Endothelial cell of umbilical vein (primary cell): Measurements from ENCODE around the gene AUTS2. TPM values are rescaled to one million over a fixed set of nuclear protein-coding genes. Genes with fewer than 3 reads are reported as not detected.

Experiments
- BruUV-seq: library from RNA; stranded (reverse); fragments of 400-500 nt; replicated peaks from 2 replicates; lab custom pipeline; 2021; lab: Mats Ljungman, UMichigan
- CTCF ChIA-PET: fragments of 300-600, 350-600 bp; sonication (Branson Sonifier 250); formaldehyde crosslinking; loops from one replicate; lab custom pipeline; 2021; ENCODE audit warnings: antibody characterized with exemption, inconsistent platforms; lab: Charles Lee
- POLR2A ChIA-PET: fragments of 300-600, 350-600 bp; sonication (Branson Sonifier 250); formaldehyde crosslinking; loops from one replicate; lab custom pipeline; 2021; ENCODE audit warnings: antibody characterized with exemption, inconsistent platforms; lab: Charles Lee
- DNase-seq: peaks from one replicate; pipeline ENCODE4 v3.0.0-alpha.2; 2011; ENCODE audit warnings: low read depth, low spot score
- FAIRE-seq: peaks from 2 replicates; lab custom pipeline; 2011; peaks lifted over from hg19 to GRCh38; lab: Jason Lieb, UNC
- H2AFZ ChIP-seq: 2 replicates; pipeline ENCODE4 v1.6.0; 2012; ENCODE audit warnings: low read depth, low read length, control low read depth, inconsistent platforms
- H3K27ac ChIP-seq: 2 replicates; pipeline ENCODE4 v1.5.1; 2011; ENCODE audit warnings: low read depth, mild to moderate bottlenecking, control low read depth, low read length, moderate library complexity; ENCODE audit not compliant: insufficient read depth
- H3K27me3 ChIP-seq, 2 experiments: 2 replicates each; pipeline versions ENCODE4 v1.6.0 to v1.6.1; 2011; ENCODE audit warnings: low read length in 2 of 2, mixed read lengths in 1 of 2; ENCODE audit not compliant: control insufficient read depth in 2 of 2, insufficient read depth in 2 of 2
- H3K36me3 ChIP-seq, 2 experiments: 2 replicates in 1 of 2; 3 replicates in 1 of 2; pipeline ENCODE4 v1.5.1; 2011; ENCODE audit warnings: low read length in 2 of 2, mild to moderate bottlenecking in 1 of 2, moderate library complexity in 1 of 2; ENCODE audit not compliant: control insufficient read depth in 2 of 2, insufficient read depth in 2 of 2; ENCODE audit errors: extremely low read depth in 1 of 2
- H3K4me1 ChIP-seq: 3 replicates; pipeline ENCODE4 v1.5.1; 2011; ENCODE audit warnings: mild to moderate bottlenecking, low read length; ENCODE audit not compliant: control insufficient read depth, insufficient read depth; ENCODE audit errors: extremely low read depth
- H3K4me2 ChIP-seq: 2 replicates; pipeline ENCODE4 v1.6.1; 2011; ENCODE audit warnings: low read length, control low read depth, mixed read lengths; ENCODE audit not compliant: insufficient read depth
- H3K4me3 ChIP-seq, 3 experiments: fragments of 200-600 bp in 1 of 3; sonication (generic), shearing (Covaris generic) in 1 of 3; replicated peaks in 1 of 3; 2 replicates each; pipeline ENCODE4 v1.5.1; 2011 to 2016; ENCODE audit warnings: control low read depth in 3 of 3, low read length in 3 of 3, mild to moderate bottlenecking in 2 of 3, inconsistent platforms in 1 of 3, low read depth in 1 of 3, moderate library complexity in 1 of 3; ENCODE audit not compliant: insufficient read depth in 1 of 3
- H3K79me2 ChIP-seq: 2 replicates; pipeline ENCODE4 v1.6.0; 2012; ENCODE audit warnings: low read length, inconsistent platforms; ENCODE audit not compliant: control insufficient read depth, insufficient read depth
- H3K9ac ChIP-seq: replicated peaks from 2 replicates; pipeline ENCODE3; 2011; ENCODE audit warnings: low read length, control low read depth; ENCODE audit not compliant: insufficient read depth; ENCODE audit errors: extremely low read depth
- H3K9me1 ChIP-seq: replicated peaks from 3 replicates; pipeline ENCODE4 v1.6.0; 2011; ENCODE audit warnings: mild to moderate bottlenecking, low read length; ENCODE audit not compliant: control insufficient read depth, insufficient read depth; ENCODE audit errors: extremely low read depth
- H3K9me3 ChIP-seq: replicated peaks from 2 replicates; pipeline ENCODE4 v1.5.1; 2012; ENCODE audit warnings: low read length, inconsistent platforms; ENCODE audit not compliant: control insufficient read depth, insufficient read depth
- H4K20me1 ChIP-seq: replicated peaks from 2 replicates; pipeline ENCODE3; 2011; ENCODE audit warnings: mild to moderate bottlenecking, low read length; ENCODE audit not compliant: control insufficient read depth, insufficient read depth; ENCODE audit errors: extremely low read depth
- EZH2 ChIP-seq: IDR thresholded peaks from 2 replicates; pipeline ENCODE4 v1.6.1; 2012; ENCODE audit warnings: borderline replicate concordance, low read depth, mild to moderate bottlenecking, moderate library complexity, low read length, inconsistent platforms; ENCODE audit not compliant: severe bottlenecking
- FOS ChIP-seq: IDR thresholded peaks from 2 replicates; pipeline ENCODE4 v1.6.1; 2011; ENCODE audit warnings: mild to moderate bottlenecking, low read length, moderate library complexity, borderline replicate concordance; ENCODE audit not compliant: insufficient read depth
- GATA2 ChIP-seq: IDR thresholded peaks from 2 replicates; pipeline ENCODE4 v1.7.0; 2011; ENCODE audit warnings: low read depth, mild to moderate bottlenecking, moderate library complexity, mixed read lengths, low read length; ENCODE audit not compliant: insufficient read length, insufficient read depth
- JUN ChIP-seq: IDR thresholded peaks from 2 replicates; pipeline ENCODE4 v1.6.1; 2011; ENCODE audit warnings: borderline replicate concordance, low read depth; ENCODE audit not compliant: insufficient read length, insufficient read depth
- MYC ChIP-seq: IDR thresholded peaks from one replicate; pipeline ENCODE4 v1.6.1; 2011; ENCODE audit warnings: mild to moderate bottlenecking, low read depth, low read length
- POLR2A ChIP-seq: IDR thresholded peaks from 2 replicates; pipeline ENCODE4 v1.6.1; 2012; ENCODE audit warnings: low read depth, mild to moderate bottlenecking, control low read depth, low read length
- POLR2AphosphoS5 ChIP-seq: IDR thresholded peaks from 2 replicates; pipeline ENCODE4 v1.6.1; 2012; ENCODE audit warnings: low read depth, mild to moderate bottlenecking, control low read depth, low read length, moderate library complexity; ENCODE audit not compliant: insufficient read depth
- dilution Hi-C: fragments of 300-500 bp; cut with MboI; formaldehyde crosslinking; loops from one replicate; pipeline ENCODE4 v1.15.0; 2019; ENCODE audit warnings: low sequenced_read_pairs; ENCODE audit not compliant: extremely low pct_ligation_motif_present
- intact Hi-C: fragments of 100-400 bp; cut with micrococcal nuclease; formaldehyde crosslinking; loops from one replicate; pipeline ENCODE4 v1.10.0; 2022
- polyA plus RNA-seq, 4 experiments: library from polyadenylated mRNA; depleted of rRNA in 3 of 4; stranded (reverse) in 3 of 4; unstranded in 1 of 4; fragments of >200 nt; gene quantifications; 2 replicates each; pipeline versions ENCODE4 v1.2.1 to v1.2.3, GENCODE V29; 2011 to 2012; ENCODE audit warnings: missing spikeins in 1 of 4
- total RNA-seq: library from RNA; stranded (reverse); gene quantifications from 2 replicates; pipeline ENCODE4 v1.2.3, GENCODE V29; 2021
- TF ChIP-seq, protein P1 (sequence below): IDR thresholded peaks from 2 replicates; pipeline ENCODE4 v1.6.1; 2011; ENCODE audit not compliant: insufficient read depth, insufficient read length
- TF ChIP-seq, protein P2 (sequence below), 2 donors: IDR thresholded peaks; 1 replicate in 1 of 2; 2 replicates in 1 of 2; pipeline ENCODE4 v1.5.1; 2011; ENCODE audit warnings: low read length in 2 of 2, mild to moderate bottlenecking in 2 of 2, moderate library complexity in 2 of 2, control low read depth in 1 of 2, inconsistent platforms in 1 of 2, low read depth in 1 of 2; ENCODE audit not compliant: insufficient read depth in 1 of 2; ENCODE audit errors: extremely low read depth in 1 of 2

The AUTS2 gene
- total and polyA plus RNA-seq, 2 donors (not counting 3 experiments of a cell fraction or from before 2014, with no cell fraction given), result 0.59 to 8.0 TPM

DNA sequence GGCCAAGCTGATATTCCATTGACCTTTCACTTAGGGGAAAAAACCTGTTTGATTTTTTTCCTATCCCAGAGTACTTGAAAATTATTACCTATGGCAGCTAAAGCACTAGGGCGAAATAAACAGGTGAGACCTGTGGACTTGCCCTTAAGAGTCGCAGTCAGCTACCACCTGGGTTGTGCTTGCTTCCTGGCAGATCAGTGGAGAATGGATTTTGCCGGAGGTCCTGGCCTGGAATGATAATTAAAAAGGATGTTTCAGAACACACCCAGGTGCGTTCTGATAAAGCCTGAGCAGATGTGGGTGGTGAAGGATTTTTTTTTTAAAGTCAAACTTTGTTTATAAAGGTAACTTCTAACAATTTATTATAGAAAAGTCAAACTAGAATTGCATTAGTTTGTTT lies 59.1 kb downstream of the AUTS2 start:
- FAIRE-seq (no peak), DNase-seq (no peak)
- H3K9me3 ChIP-seq, result no peaks in the 10 kb centered on the region
- ChIA-PET CTCF (no interaction called here), POLR2A (no interaction called here)
- H3K4me1 ChIP-seq, result no peaks in the 10 kb centered on the region
- no peak overlapping the region for H2AFZ ChIP-seq
- H3K4me3 ChIP-seq, result no peak overlapping the region
- BruUV-seq, result no TSS peak
- no peak overlapping the region for H3K27ac ChIP-seq
- TF ChIP-seq FOS, result no peak
- no peak for TF ChIP-seq MYC
- TF ChIP-seq GATA2, result no peak
- TF ChIP-seq POLR2A, result no peak
- no peak for TF ChIP-seq POLR2AphosphoS5
- TF ChIP-seq, protein P1, sequence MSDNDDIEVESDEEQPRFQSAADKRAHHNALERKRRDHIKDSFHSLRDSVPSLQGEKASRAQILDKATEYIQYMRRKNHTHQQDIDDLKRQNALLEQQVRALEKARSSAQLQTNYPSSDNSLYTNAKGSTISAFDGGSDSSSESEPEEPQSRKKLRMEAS, result no peak
- no peak for TF ChIP-seq EZH2
- TF ChIP-seq JUN, result no peak
- TF ChIP-seq, protein P2, sequence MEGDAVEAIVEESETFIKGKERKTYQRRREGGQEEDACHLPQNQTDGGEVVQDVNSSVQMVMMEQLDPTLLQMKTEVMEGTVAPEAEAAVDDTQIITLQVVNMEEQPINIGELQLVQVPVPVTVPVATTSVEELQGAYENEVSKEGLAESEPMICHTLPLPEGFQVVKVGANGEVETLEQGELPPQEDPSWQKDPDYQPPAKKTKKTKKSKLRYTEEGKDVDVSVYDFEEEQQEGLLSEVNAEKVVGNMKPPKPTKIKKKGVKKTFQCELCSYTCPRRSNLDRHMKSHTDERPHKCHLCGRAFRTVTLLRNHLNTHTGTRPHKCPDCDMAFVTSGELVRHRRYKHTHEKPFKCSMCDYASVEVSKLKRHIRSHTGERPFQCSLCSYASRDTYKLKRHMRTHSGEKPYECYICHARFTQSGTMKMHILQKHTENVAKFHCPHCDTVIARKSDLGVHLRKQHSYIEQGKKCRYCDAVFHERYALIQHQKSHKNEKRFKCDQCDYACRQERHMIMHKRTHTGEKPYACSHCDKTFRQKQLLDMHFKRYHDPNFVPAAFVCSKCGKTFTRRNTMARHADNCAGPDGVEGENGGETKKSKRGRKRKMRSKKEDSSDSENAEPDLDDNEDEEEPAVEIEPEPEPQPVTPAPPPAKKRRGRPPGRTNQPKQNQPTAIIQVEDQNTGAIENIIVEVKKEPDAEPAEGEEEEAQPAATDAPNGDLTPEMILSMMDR (IDR thresholded peaks at IDR 0.05; ENCODE audit: extremely low read depth in 1 of 2, insufficient read depth in 1 of 2, low read depth in 1 of 2, low read length in 2 of 2), result no peak
- H3K9ac ChIP-seq, result no peak overlapping the region
- dilution Hi-C loops (no loop called here), intact Hi-C loops (no loop called here)
- no peaks in the 10 kb centered on the region for H3K9me1 ChIP-seq
- no peak overlapping the region for H3K4me2 ChIP-seq
- no peaks in the 10 kb centered on the region for H4K20me1 ChIP-seq
- H3K36me3 ChIP-seq, result no peaks in the 10 kb centered on the region
- H3K27me3 ChIP-seq, result no peaks in the 10 kb centered on the region
- H3K79me2 ChIP-seq, result no peaks in the 10 kb centered on the region
